CD4-positive, alpha-beta T cell (primary cell): ENCODE results near the gene CST7. TPM values are rescaled to one million over a fixed set of nuclear protein-coding genes. Genes with fewer than 3 reads are reported as not detected.

Experiments used
- ATAC-seq: fragments of 200-7000 bp; cut with Tn5 transposase; one replicate; pipeline ENCODE4 v1.10.0; 2022; ENCODE audit warnings: mild to moderate bottlenecking; ENCODE audit not compliant: poor library complexity
- CTCF ChIA-PET: fragments of 350-600 bp; sonication (Branson Sonifier 250); formaldehyde crosslinking; loops from one replicate; lab custom pipeline; 2021; ENCODE audit warnings: antibody characterized with exemption, inconsistent platforms; lab: Charles Lee
- POLR2A ChIA-PET: fragments of 350-600 bp; sonication (Branson Sonifier 250); formaldehyde crosslinking; loops from one replicate; lab custom pipeline; 2021; ENCODE audit warnings: antibody characterized with exemption, inconsistent platforms; lab: Charles Lee
- DNase-seq, 14 experiments: peaks; one replicate each; pipeline ENCODE4 v3.0.0-alpha.2; 2013 to 2020; ENCODE audit warnings: mixed read lengths in 2 of 14
- H3K27ac ChIP-seq, 2 donors: one replicate each; pipeline versions ENCODE4 v1.5.1 to v1.7.0; 2013; ENCODE audit warnings: low read length in 2 of 2, low read depth in 1 of 2, mild to moderate bottlenecking in 1 of 2
- H3K27me3 ChIP-seq, 2 experiments: 1 replicate in 1 of 2; 2 replicates in 1 of 2; pipeline versions ENCODE4 v1.6.1 to v1.7.0; 2013; ENCODE audit warnings: low read length in 2 of 2, control low read depth in 1 of 2, mild to moderate bottlenecking in 1 of 2, moderate library complexity in 1 of 2; ENCODE audit not compliant: insufficient read depth in 2 of 2, control insufficient read depth in 1 of 2
- H3K36me3 ChIP-seq: one replicate; pipeline ENCODE4 v1.6.1; 2013; ENCODE audit warnings: low read length, control low read depth; ENCODE audit not compliant: insufficient read depth
- H3K4me1 ChIP-seq: one replicate; pipeline ENCODE4 v1.6.1; 2013; ENCODE audit warnings: low read length, control low read depth; ENCODE audit not compliant: insufficient read depth
- H3K4me3 ChIP-seq: one replicate; pipeline ENCODE4 v1.5.1; 2013; ENCODE audit warnings: mild to moderate bottlenecking, low read length, moderate library complexity
- H3K9me3 ChIP-seq, 2 experiments: 1 replicate in 1 of 2; 2 replicates in 1 of 2; pipeline versions ENCODE4 v1.6.1 to v1.7.0; 2013; ENCODE audit warnings: low read length in 2 of 2, mild to moderate bottlenecking in 2 of 2, control low read depth in 1 of 2, moderate library complexity in 1 of 2; ENCODE audit not compliant: control insufficient read depth in 1 of 2, insufficient read depth in 1 of 2
- H3K27ac Mint-ChIP-seq: one replicate; pipeline ENCODE4 v1.8.0; 2020; ENCODE audit warnings: mixed read lengths
- H3K27me3 Mint-ChIP-seq: one replicate; pipeline ENCODE4 v1.8.0; 2021; ENCODE audit warnings: mixed read lengths
- H3K36me3 Mint-ChIP-seq: one replicate; pipeline ENCODE4 v1.8.0; 2021; ENCODE audit warnings: low read depth, mixed read lengths
- H3K4me1 Mint-ChIP-seq: one replicate; pipeline ENCODE4 v1.8.0; 2021; ENCODE audit warnings: low read depth, mixed read lengths
- H3K4me3 Mint-ChIP-seq: one replicate; pipeline ENCODE4 v1.8.0; 2020; ENCODE audit warnings: mild to moderate bottlenecking, mixed read lengths
- H3K9me3 Mint-ChIP-seq: one replicate; pipeline ENCODE4 v1.8.0; 2020; ENCODE audit warnings: mixed read lengths
- CTCF ChIP-seq: fragments of 200-600 bp; IDR thresholded peaks from one replicate; pipeline ENCODE4 v1.8.0; 2022; ENCODE audit warnings: antibody characterized with exemption, mild to moderate bottlenecking
- intact Hi-C, 2 experiments: fragments of 100-400 bp; cut with DNase I in 1 of 2; cut with micrococcal nuclease in 1 of 2; formaldehyde crosslinking; loops; one replicate each; pipeline versions ENCODE4 v1.15.1 to v1.9.0; 2023 to 2025; cut with DNase I, micrococcal nuclease
- total RNA-seq, 174 experiments: library from RNA in 2 of 174; stranded (reverse) in 2 of 174; gene quantifications; one replicate each; pipeline ENCODE4 v1.2.3 and lab custom pipeline; 2021 to 2026

The CST7 gene
- total RNA-seq, 2 experiments from 2014 or later = 3.2 to 4.4 TPM

GRCh38 chr20:24960861-24961260, 11.8 kb downstream of the CST7 start:
- Histone ChIP-seq H3K4me3 (no peak overlapping the region), H3K27ac (peak overlapping the region; percentile 55 to 81), H3K4me1 (peaks cover 50% of the 10 kb centered on the region), H3K36me3 (peaks cover 79% of the 10 kb centered on the region), H3K9me3 (no peaks in the 10 kb centered on the region), H3K27me3 (no peaks in the 10 kb centered on the region)
- CTCF ChIA-PET = no interaction called here
- no peak overlapping the region for H3K4me3 Mint-ChIP-seq
- no peaks in the 10 kb centered on the region for H3K9me3 Mint-ChIP-seq
- no peaks in the 10 kb centered on the region for H3K27me3 Mint-ChIP-seq
- intact Hi-C loops = loop anchor here in 1 of 2 experiments (10.0 kb wide), 1 partner anchor 326 kb away; no protein-coding TSS in a partner anchor
- H3K27ac Mint-ChIP-seq = peak overlapping the region; percentile 55
- POLR2A ChIA-PET = no interaction called here
- peak; percentile 41 for ATAC-seq
- TF ChIP-seq CTCF = no peak
- peaks cover 76% of the 10 kb centered on the region for H3K36me3 Mint-ChIP-seq
- H3K4me1 Mint-ChIP-seq = no peaks in the 10 kb centered on the region
- DNase-seq = peak in 3 of 14 experiments; percentile 56 to 83 (median 61)

- Histone ChIP-seq H3K27me3 (no peaks in the 10 kb centered on the region), H3K4me3 (no peak overlapping the region), H3K27ac (peak overlapping the region; percentile 55 to 81), H3K36me3 (peaks cover 79% of the 10 kb centered on the region), H3K4me1 (peaks cover 46% of the 10 kb centered on the region), H3K9me3 (no peaks in the 10 kb centered on the region)
- Mint-ChIP-seq H3K4me3 (no peak overlapping the region), H3K36me3 (peaks cover 83% of the 10 kb centered on the region), H3K4me1 (no peaks in the 10 kb centered on the region), H3K9me3 (no peaks in the 10 kb centered on the region), H3K27ac (peak overlapping the region; percentile 55), H3K27me3 (no peaks in the 10 kb centered on the region)
- no peak for TF ChIP-seq CTCF
- DNase-seq = peak in 2 of 14 experiments; percentile 19 to 24
- ChIA-PET CTCF (no interaction called here), POLR2A (no interaction called here)
- no peak for ATAC-seq
- intact Hi-C loops = loop anchor here in 1 of 2 experiments (10.0 kb wide), 1 partner anchor 327 kb away; no protein-coding TSS in a partner anchor
Observed at GRCh38 chr20:24961384-24962181, 12.5 kb downstream of the CST7 start.

GRCh38 chr20:24962182-24962492, 13.1 kb downstream of the CST7 start:
- Mint-ChIP-seq H3K27ac (no peak overlapping the region), H3K36me3 (peaks cover 89% of the 10 kb centered on the region), H3K4me3 (no peak overlapping the region), H3K4me1 (no peaks in the 10 kb centered on the region), H3K9me3 (no peaks in the 10 kb centered on the region), H3K27me3 (no peaks in the 10 kb centered on the region)
- ChIA-PET CTCF (no interaction called here), POLR2A (no interaction called here)
- intact Hi-C loops = loop anchor here in 1 of 2 experiments (10.0 kb wide), 1 partner anchor 327 kb away; no protein-coding TSS in a partner anchor
- no peaks in the 10 kb centered on the region for H3K9me3 ChIP-seq
- no peaks in the 10 kb centered on the region for H3K27me3 ChIP-seq
- DNase-seq = peak in 1 of 14 experiments; percentile 6
- ATAC-seq = no peak
- peaks cover 81% of the 10 kb centered on the region for H3K36me3 ChIP-seq
- H3K4me1 ChIP-seq = peaks cover 46% of the 10 kb centered on the region
- no peak for TF ChIP-seq CTCF
- peak overlapping the region in 1 of 2 donors; percentile 66 for H3K27ac ChIP-seq
- H3K4me3 ChIP-seq = no peak overlapping the region
